ENCODE measurements around the gene HNRNPUL2.

DNA sequence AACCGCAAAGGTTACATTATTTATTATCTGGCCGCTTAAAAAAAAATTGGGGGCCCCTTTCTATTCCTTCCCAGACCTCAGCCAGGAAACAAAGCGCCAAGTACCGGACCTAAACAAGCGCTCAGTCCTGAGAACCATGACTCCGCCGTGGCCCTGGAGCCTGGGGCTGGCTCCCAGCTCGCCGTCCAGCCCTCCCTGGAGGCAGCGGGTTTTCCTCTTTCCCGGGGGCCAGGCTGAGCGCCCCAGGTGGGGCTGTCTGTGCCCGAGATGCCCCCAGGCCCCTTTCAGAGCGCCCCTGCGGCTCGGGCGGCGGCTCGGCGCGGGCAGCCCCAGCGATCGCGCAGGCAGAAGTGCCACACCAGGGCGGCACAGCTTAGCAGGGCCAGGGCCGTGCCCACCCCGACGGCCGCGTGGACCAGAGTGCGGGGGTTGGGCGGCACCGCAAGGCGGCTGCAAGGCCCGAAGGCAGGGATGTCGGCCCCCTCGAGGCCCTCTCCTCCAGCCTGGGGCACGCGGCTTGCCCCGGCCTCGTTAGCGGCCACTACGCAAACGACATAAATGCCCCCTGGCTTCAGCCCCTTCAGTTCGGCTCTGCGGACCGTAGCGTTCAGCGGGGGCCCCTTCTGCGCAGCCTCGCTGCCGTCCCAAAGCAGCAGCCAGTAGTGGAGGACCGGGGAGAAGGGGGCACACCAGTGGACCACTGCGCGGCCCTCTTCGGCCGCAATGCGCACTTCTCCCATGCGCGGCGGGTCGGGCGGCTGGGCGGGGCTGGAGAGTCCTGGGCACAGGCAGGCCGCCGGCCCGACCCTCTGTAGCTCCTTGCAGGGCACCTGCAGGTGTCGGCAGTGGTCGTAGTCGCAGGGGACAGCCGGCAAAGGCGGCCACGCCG is 39.5 kb downstream of the HNRNPUL2 start:
- TF ChIP-seq, protein P1, sequence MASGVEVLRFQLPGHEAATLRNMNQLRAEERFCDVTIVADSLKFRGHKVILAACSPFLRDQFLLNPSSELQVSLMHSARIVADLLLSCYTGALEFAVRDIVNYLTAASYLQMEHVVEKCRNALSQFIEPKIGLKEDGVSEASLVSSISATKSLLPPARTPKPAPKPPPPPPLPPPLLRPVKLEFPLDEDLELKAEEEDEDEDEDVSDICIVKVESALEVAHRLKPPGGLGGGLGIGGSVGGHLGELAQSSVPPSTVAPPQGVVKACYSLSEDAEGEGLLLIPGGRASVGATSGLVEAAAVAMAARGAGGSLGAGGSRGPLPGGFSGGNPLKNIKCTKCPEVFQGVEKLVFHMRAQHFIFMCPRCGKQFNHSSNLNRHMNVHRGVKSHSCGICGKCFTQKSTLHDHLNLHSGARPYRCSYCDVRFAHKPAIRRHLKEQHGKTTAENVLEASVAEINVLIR (CRISPR knock-in tag; IDR thresholded peaks at IDR 0.05), result no peak
- TF ChIP-seq ZBTB8A (IDR thresholded peaks at IDR 0.05; ENCODE audit: partially characterized antibody), result no peak
- no peak for TF ChIP-seq HOXB6 (CRISPR knock-in tag; IDR thresholded peaks at IDR 0.05; ENCODE audit: borderline replicate concordance)
- no peak for TF ChIP-seq TAF15 (IDR thresholded peaks at IDR 0.05; ENCODE audit: low read depth, low read length)
- TF ChIP-seq MAFG (tag; conservative IDR thresholded peaks at IDR 0.05), result no peak
- TF ChIP-seq U2AF2 (optimal IDR thresholded peaks at IDR 0.05; ENCODE audit: low read depth, low read length), result no peak
- TF ChIP-seq NR1H2 (CRISPR knock-in tag; IDR thresholded peaks at IDR 0.05), result no peak
- no peak for TF ChIP-seq CREM (IDR thresholded peaks at IDR 0.05; ENCODE audit: low read depth)
- TF ChIP-seq, protein P2, sequence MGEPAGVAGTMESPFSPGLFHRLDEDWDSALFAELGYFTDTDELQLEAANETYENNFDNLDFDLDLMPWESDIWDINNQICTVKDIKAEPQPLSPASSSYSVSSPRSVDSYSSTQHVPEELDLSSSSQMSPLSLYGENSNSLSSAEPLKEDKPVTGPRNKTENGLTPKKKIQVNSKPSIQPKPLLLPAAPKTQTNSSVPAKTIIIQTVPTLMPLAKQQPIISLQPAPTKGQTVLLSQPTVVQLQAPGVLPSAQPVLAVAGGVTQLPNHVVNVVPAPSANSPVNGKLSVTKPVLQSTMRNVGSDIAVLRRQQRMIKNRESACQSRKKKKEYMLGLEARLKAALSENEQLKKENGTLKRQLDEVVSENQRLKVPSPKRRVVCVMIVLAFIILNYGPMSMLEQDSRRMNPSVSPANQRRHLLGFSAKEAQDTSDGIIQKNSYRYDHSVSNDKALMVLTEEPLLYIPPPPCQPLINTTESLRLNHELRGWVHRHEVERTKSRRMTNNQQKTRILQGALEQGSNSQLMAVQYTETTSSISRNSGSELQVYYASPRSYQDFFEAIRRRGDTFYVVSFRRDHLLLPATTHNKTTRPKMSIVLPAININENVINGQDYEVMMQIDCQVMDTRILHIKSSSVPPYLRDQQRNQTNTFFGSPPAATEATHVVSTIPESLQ (CRISPR knock-in tag; IDR thresholded peaks at IDR 0.05), result no peak
- TF ChIP-seq, protein P3, sequence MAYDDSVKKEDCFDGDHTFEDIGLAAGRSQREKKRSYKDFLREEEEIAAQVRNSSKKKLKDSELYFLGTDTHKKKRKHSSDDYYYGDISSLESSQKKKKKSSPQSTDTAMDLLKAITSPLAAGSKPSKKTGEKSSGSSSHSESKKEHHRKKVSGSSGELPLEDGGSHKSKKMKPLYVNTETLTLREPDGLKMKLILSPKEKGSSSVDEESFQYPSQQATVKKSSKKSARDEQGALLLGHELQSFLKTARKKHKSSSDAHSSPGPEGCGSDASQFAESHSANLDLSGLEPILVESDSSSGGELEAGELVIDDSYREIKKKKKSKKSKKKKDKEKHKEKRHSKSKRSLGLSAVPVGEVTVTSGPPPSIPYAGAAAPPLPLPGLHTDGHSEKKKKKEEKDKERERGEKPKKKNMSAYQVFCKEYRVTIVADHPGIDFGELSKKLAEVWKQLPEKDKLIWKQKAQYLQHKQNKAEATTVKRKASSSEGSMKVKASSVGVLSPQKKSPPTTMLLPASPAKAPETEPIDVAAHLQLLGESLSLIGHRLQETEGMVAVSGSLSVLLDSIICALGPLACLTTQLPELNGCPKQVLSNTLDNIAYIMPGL (CRISPR knock-in tag; IDR thresholded peaks at IDR 0.05), result no peak
- TF ChIP-seq SRF (CRISPR knock-in tag; IDR thresholded peaks at IDR 0.05), result no peak
- TF ChIP-seq, protein P4, sequence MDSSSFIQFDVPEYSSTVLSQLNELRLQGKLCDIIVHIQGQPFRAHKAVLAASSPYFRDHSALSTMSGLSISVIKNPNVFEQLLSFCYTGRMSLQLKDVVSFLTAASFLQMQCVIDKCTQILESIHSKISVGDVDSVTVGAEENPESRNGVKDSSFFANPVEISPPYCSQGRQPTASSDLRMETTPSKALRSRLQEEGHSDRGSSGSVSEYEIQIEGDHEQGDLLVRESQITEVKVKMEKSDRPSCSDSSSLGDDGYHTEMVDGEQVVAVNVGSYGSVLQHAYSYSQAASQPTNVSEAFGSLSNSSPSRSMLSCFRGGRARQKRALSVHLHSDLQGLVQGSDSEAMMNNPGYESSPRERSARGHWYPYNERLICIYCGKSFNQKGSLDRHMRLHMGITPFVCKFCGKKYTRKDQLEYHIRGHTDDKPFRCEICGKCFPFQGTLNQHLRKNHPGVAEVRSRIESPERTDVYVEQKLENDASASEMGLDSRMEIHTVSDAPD (CRISPR knock-in tag; IDR thresholded peaks at IDR 0.05), result no peak
- no peak for TF ChIP-seq HDAC2 (IDR thresholded peaks at IDR 0.05)
